H1 (cell line): ENCODE data around the gene POLR3C. TPM values are rescaled to one million over a fixed set of nuclear protein-coding genes. Genes with fewer than 3 reads are reported as not detected.

ENCODE experiments used
- CTCF ChIA-PET: fragments of 300-600 bp; sonication (Branson Sonifier 250); formaldehyde crosslinking; loops from one replicate; lab custom pipeline; 2021; ENCODE audit not compliant: partially characterized antibody; lab: Charles Lee
- POLR2A ChIA-PET: fragments of 300-600 bp; sonication (Branson Sonifier 250); formaldehyde crosslinking; loops from one replicate; lab custom pipeline; 2021; ENCODE audit warnings: inconsistent platforms; ENCODE audit not compliant: partially characterized antibody; lab: Charles Lee
- DNase-seq, 2 experiments: peaks; one replicate each; pipeline versions ENCODE4 v3.0.0 to v3.0.0-alpha.2; 2010 to 2022; ENCODE audit warnings: low spot score in 2 of 2, low read depth in 1 of 2, mixed read lengths in 1 of 2
- FAIRE-seq: peaks from 2 replicates; lab custom pipeline; 2011; peaks lifted over from hg19 to GRCh38; lab: Jason Lieb, UNC
- H2AFZ ChIP-seq: 2 replicates; pipeline ENCODE4 v1.8.1; 2012; ENCODE audit warnings: low read length, inconsistent platforms
- H2AK5ac ChIP-seq: 2 replicates; pipeline ENCODE4 v1.6.1; 2013; ENCODE audit warnings: low read depth, low read length
- H2BK120ac ChIP-seq: replicated peaks from 2 replicates; pipeline ENCODE3; 2013; ENCODE audit warnings: low read depth, low read length, inconsistent platforms
- H2BK12ac ChIP-seq: 2 replicates; pipeline ENCODE4 v1.6.1; 2013; ENCODE audit warnings: low read depth, low read length
- H2BK15ac ChIP-seq: 2 replicates; pipeline ENCODE4 v1.6.1; 2013; ENCODE audit warnings: low read length
- H2BK20ac ChIP-seq: 2 replicates; pipeline ENCODE4 v1.6.1; 2013; ENCODE audit warnings: low read length
- H2BK5ac ChIP-seq: 2 replicates; pipeline ENCODE4 v1.6.1; 2013; ENCODE audit warnings: low read depth, low read length
- H3K14ac ChIP-seq: 2 replicates; pipeline ENCODE4 v1.6.1; 2013; ENCODE audit warnings: inconsistent platforms; ENCODE audit not compliant: insufficient read length
- H3K18ac ChIP-seq: 2 replicates; pipeline ENCODE4 v1.6.1; 2013; ENCODE audit warnings: low read length; ENCODE audit errors: extremely low read depth
- H3K23ac ChIP-seq: 2 replicates; pipeline ENCODE4 v1.6.1; 2013; ENCODE audit warnings: inconsistent platforms; ENCODE audit not compliant: insufficient read length
- H3K23me2 ChIP-seq: 2 replicates; pipeline ENCODE4 v1.6.1; 2013; ENCODE audit warnings: low read depth, low read length
- H3K27ac ChIP-seq: 2 replicates; pipeline ENCODE4 v1.6.1; 2011; ENCODE audit warnings: low read depth, low read length, inconsistent platforms
- H3K27me3 ChIP-seq, 4 experiments: replicated peaks in 1 of 4; 1 replicate in 1 of 4; 2 replicates in 3 of 4; pipeline versions ENCODE4 v1.6.1 to v1.8.1; 2011 to 2013; ENCODE audit warnings: low read length in 3 of 4, mild to moderate bottlenecking in 3 of 4, inconsistent platforms in 2 of 4, mixed read lengths in 2 of 4, moderate library complexity in 1 of 4; ENCODE audit not compliant: control insufficient read depth in 3 of 4, insufficient read depth in 3 of 4; ENCODE audit errors: extremely low read depth in 1 of 4
- H3K36me3 ChIP-seq, 4 experiments: 2 replicates each; pipeline versions ENCODE4 v1.6.1 to v1.8.1; 2011 to 2013; ENCODE audit warnings: mild to moderate bottlenecking in 4 of 4, low read length in 3 of 4, moderate library complexity in 2 of 4, control low read depth in 1 of 4, inconsistent platforms in 1 of 4; ENCODE audit not compliant: insufficient read depth in 4 of 4, control insufficient read depth in 2 of 4
- H3K4ac ChIP-seq: replicated peaks from 2 replicates; pipeline ENCODE3; 2013; ENCODE audit warnings: low read length, low read depth, mixed read lengths, inconsistent platforms; ENCODE audit not compliant: insufficient read length
- H3K4me1 ChIP-seq, 4 experiments: replicated peaks in 1 of 4; 1 replicate in 1 of 4; 2 replicates in 3 of 4; pipeline versions ENCODE4 v1.6.1 to v1.8.1; 2011 to 2013; ENCODE audit warnings: low read length in 3 of 4, inconsistent platforms in 2 of 4, mixed read lengths in 1 of 4; ENCODE audit not compliant: insufficient read depth in 4 of 4, control insufficient read depth in 3 of 4
- H3K4me2 ChIP-seq, 2 experiments: 2 replicates each; pipeline versions ENCODE4 v1.6.1 to v1.8.1; 2011 to 2013; ENCODE audit warnings: low read depth in 2 of 2, low read length in 2 of 2, control low read depth in 1 of 2, inconsistent platforms in 1 of 2, mild to moderate bottlenecking in 1 of 2; ENCODE audit not compliant: insufficient read depth in 1 of 2
- H3K4me3 ChIP-seq, 4 experiments: fragments of 200-600, 300-600 bp in 1 of 4; sonication (generic), shearing (Covaris generic), sonication (Bioruptor Twin) in 1 of 4; 2 replicates each; pipeline versions ENCODE4 v1.5.1 to v1.8.1; 2011 to 2016; ENCODE audit warnings: low read length in 4 of 4, low read depth in 3 of 4, control low read depth in 2 of 4, inconsistent platforms in 2 of 4, mild to moderate bottlenecking in 2 of 4, mixed read lengths in 1 of 4, moderate library complexity in 1 of 4; ENCODE audit not compliant: insufficient read depth in 2 of 4; ENCODE audit errors: extremely low read depth in 1 of 4
- H3K56ac ChIP-seq: replicated peaks from 2 replicates; pipeline ENCODE3; 2013; ENCODE audit warnings: low read depth, mild to moderate bottlenecking, mixed read lengths, low read length, inconsistent platforms; ENCODE audit not compliant: insufficient read length
- H3K79me1 ChIP-seq: 2 replicates; pipeline ENCODE4 v1.6.1; 2013; ENCODE audit warnings: low read depth, low read length, control low read depth
- H3K79me2 ChIP-seq, 2 experiments: 2 replicates each; pipeline versions ENCODE4 v1.6.1 to v1.8.1; 2012 to 2013; ENCODE audit warnings: low read length in 2 of 2, mild to moderate bottlenecking in 2 of 2, inconsistent platforms in 1 of 2; ENCODE audit not compliant: insufficient read depth in 2 of 2, control insufficient read depth in 1 of 2
- H3K9ac ChIP-seq, 4 experiments: replicated peaks in 1 of 4; 1 replicate in 1 of 4; 2 replicates in 3 of 4; pipeline versions ENCODE4 v1.6.1 to v1.8.1; 2011 to 2013; ENCODE audit warnings: low read depth in 3 of 4, low read length in 3 of 4, control low read depth in 2 of 4, mild to moderate bottlenecking in 2 of 4, moderate library complexity in 2 of 4, inconsistent platforms in 1 of 4; ENCODE audit errors: extremely low read depth in 1 of 4
- H3K9me3 ChIP-seq, 2 experiments: 2 replicates each; pipeline versions ENCODE4 v1.6.1 to v1.8.1; 2012 to 2013; ENCODE audit warnings: mild to moderate bottlenecking in 2 of 2, moderate library complexity in 2 of 2, control low read depth in 1 of 2, inconsistent platforms in 1 of 2, low read depth in 1 of 2, low read length in 1 of 2, mixed read lengths in 1 of 2; ENCODE audit not compliant: insufficient read depth in 2 of 2
- H4K20me1 ChIP-seq, 2 experiments: replicated peaks in 1 of 2; 2 replicates each; pipeline versions ENCODE3 to v1.8.1; 2011 to 2013; ENCODE audit warnings: inconsistent platforms in 2 of 2, low read length in 2 of 2, mild to moderate bottlenecking in 1 of 2; ENCODE audit not compliant: insufficient read depth in 2 of 2, control insufficient read depth in 1 of 2
- H4K5ac ChIP-seq: 2 replicates; pipeline ENCODE4 v1.6.1; 2013; ENCODE audit warnings: low read length, low read depth, mixed read lengths, inconsistent platforms; ENCODE audit not compliant: insufficient read length
- H4K8ac ChIP-seq: 2 replicates; pipeline ENCODE4 v1.8.0; 2013; ENCODE audit warnings: mild to moderate bottlenecking, moderate library complexity, low read length, inconsistent platforms; ENCODE audit not compliant: insufficient read depth; ENCODE audit errors: extremely low read depth
- H4K91ac ChIP-seq: replicated peaks from 2 replicates; pipeline ENCODE3; 2013; ENCODE audit warnings: low read length, mixed read lengths, inconsistent platforms; ENCODE audit not compliant: insufficient read length
- HDAC6 ChIP-seq: IDR thresholded peaks from one replicate; pipeline ENCODE4 v1.7.1; 2012; ENCODE audit warnings: low read depth, mild to moderate bottlenecking, inconsistent platforms, low read length, moderate library complexity
- KDM5A ChIP-seq: fragments of 200-600 bp; IDR thresholded peaks from 2 replicates; pipeline ENCODE4 v1.7.1; 2012; ENCODE audit warnings: mild to moderate bottlenecking, low read length, inconsistent platforms, mixed read lengths
- WGBS, 2 experiments: shearing (Covaris generic) in 1 of 2; methylation state at CpG; one replicate each; pipeline versions ENCODE4 v1.1.6 to v1.1.7; 2013 to 2015; ENCODE audit warnings: low lambda C conversion rate in 2 of 2, mixed read lengths in 2 of 2, inconsistent platforms in 1 of 2, low coverage in 1 of 2, missing lambda C conversion rate in 1 of 2; ENCODE audit not compliant: insufficient replicate concordance in 2 of 2, insufficient coverage in 1 of 2, insufficient read length in 1 of 2; ENCODE audit errors: extremely low coverage in 1 of 2, missing lambda C conversion rate in 1 of 2; 5-methylcytosine and 5-hydroxymethylcytosine counted together
- polyA plus RNA-seq, 7 experiments: library from polyadenylated mRNA; depleted of rRNA in 3 of 7; stranded (reverse) in 5 of 7; unstranded in 2 of 7; fragments of >200 nt in 5 of 7; fragments of 200-250 nt in 2 of 7; gene quantifications; 1 replicate in 5 of 7; 2 replicates in 1 of 7; 4 replicates in 1 of 7; pipeline versions ENCODE4 v1.2.1 to v1.2.3, GENCODE V29; 2011 to 2013; ENCODE audit warnings: missing spikeins in 2 of 7, mixed read lengths in 2 of 7
- total RNA-seq: library from RNA; stranded (reverse); fragmentation: NEBNext Ultra II Directional; extraction: Animal tissue kit (Norgen Biotek cat#: 25700); gene quantifications from 2 replicates; pipeline ENCODE4 v1.2.1, GENCODE V29; 2021

Gene POLR3C
- total and polyA plus RNA-seq, 2 of the 8 experiments (the other 6 are each of a cell fraction or from before 2014, with no cell fraction given), result 26.8 TPM

- H2BK12ac ChIP-seq, result no peak overlapping the region
- H3K27me3 ChIP-seq, result no peaks in the 10 kb centered on the region
- CTCF ChIA-PET, result no interaction called here
- no peak overlapping the region for H2AFZ ChIP-seq
- H3K14ac ChIP-seq, result no peak overlapping the region
- 0 out of 4 replicates have a peak, but pooled peaks cover 0 to 3% of the 10 kb centered on the region in 2 experiments for H3K79me2 ChIP-seq
- no peaks in the 10 kb centered on the region for H4K20me1 ChIP-seq
- 92% methylated on average over 1 of the region's 1 CpG; no CpG with 5 or more reads in 1 of the 2 experiments for WGBS, 2 experiments
- peaks cover 5% of the 10 kb centered on the region; the same call in 1 of the 2 replicates for H3K79me1 ChIP-seq
- H3K27ac ChIP-seq, result no peak overlapping the region
- H3K23me2 ChIP-seq, result no peaks in the 10 kb centered on the region
- H3K4me2 ChIP-seq, result no peak overlapping the region
- H3K36me3 ChIP-seq, result no peaks in the 10 kb centered on the region; a peak in 1 of 8 replicates
- H3K56ac ChIP-seq, result no peak overlapping the region
- DNase-seq (no peak), FAIRE-seq (no peak)
- H2BK120ac ChIP-seq, result no peak overlapping the region
- H3K18ac ChIP-seq, result no peak overlapping the region
- H2BK5ac ChIP-seq, result no peak overlapping the region
- H2BK20ac ChIP-seq, result no peak overlapping the region
- peaks cover 0 to 5% (median 0%) of the 10 kb centered on the region in 4 experiments; a peak in 2 of 7 replicates for H3K4me1 ChIP-seq
- H3K4ac ChIP-seq, result no peak overlapping the region
- TF ChIP-seq KDM5A, result no peak
- TF ChIP-seq HDAC6, result no peak
- no peak overlapping the region for H4K91ac ChIP-seq
- no peak overlapping the region for H3K9ac ChIP-seq
- H3K9me3 ChIP-seq, result peaks cover 4% of the 10 kb centered on the region in 2 experiments; a peak in 1 of 4 replicates
- no peak overlapping the region for H2AK5ac ChIP-seq
- POLR2A ChIA-PET, result interaction anchor here (1.0 kb wide), 1 partner anchor 9 kb away, joined by 3 read pairs; no protein-coding TSS in a partner anchor
- H2BK15ac ChIP-seq, result no peak overlapping the region
- no peak overlapping the region for H3K23ac ChIP-seq
- H3K4me3 ChIP-seq, result no peak overlapping the region
- H4K8ac ChIP-seq, result no peak overlapping the region
- no peak overlapping the region for H4K5ac ChIP-seq
Measured at GRCh38 chr1:145796753-145797152, 27.2 kb upstream of the POLR3C start.
